ENCODE results near the gene STARD3.

The STARD3 gene

DNA sequence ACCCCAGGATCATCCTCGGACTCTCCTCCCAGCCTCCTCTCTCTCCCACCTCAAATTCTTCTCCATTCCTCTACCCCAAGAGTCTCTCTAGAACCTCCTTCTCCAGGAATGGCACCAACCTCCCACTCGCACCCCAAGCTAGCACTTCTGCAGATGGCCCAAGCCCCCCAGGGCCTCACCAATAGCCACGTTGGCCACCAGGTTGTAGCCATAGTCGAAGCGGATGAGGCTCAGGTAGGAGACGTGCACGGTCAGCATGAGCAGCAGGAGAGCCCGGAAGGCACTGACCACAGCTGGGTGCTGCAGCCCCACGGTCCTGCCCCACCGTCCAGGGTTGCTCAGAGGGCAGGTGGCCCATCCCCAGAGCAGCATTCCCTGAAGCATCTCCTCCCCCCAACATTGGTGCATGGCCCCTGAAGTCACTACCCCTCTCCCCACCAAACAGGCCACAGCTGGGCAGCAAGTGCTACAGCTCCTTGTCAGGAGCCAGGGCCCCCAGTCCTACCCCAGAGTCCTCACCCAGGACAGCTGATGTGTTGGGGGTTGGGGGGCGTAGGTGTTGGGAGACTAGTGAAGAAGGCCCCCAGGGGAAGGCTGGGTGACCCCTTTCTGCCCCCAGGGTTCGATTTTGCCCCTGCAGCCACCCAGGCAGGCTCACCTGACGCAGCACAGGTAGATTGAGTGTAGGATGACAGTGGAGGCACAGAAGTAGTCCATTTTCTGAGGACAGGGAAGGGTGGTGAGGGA lies 36.6 kb downstream of the STARD3 start:
- DNase-seq: no peak

- DNase-seq: no peak
Observed at GRCh38 chr17:39674179-39674578, 37.2 kb downstream of the STARD3 start.

GRCh38 chr17:39674702-39675389 lies 37.9 kb downstream of the STARD3 start:
- DNase-seq: no peak

DNA sequence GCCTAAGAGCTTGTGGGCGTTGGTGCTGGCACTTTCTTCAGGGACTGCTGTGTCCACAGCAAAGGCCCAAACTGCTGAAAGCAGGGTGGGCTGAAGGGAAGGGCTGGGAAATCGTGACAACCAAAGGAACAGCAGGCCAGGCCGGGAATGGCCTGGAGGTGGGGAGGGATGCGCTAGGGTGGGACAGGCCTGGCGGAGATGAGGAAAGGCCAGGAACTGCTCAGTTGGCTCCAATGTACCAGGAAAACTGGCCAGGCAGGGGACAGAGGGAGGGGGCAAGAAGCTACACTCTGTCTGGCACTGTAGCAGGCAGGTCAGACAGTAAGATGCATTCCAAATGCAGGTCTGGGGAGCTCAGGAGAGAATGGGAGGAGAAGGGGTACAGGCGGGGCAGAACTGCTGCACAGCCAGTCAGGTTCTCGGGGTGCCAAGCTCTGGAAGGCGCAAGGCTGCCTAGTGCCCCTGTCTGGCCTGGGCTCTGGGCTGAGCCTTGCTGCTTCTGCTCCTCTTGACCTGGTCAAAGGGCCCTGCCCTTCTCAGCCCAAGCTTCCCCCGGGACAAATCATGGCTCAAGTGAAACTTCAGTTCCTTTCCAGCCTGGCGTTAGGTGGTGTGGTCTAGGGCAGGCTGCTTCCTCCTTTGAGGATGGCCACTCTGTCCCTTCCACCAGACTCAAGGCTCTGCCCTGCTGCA lies 38.6 kb downstream of the STARD3 start:
- DNase-seq: no peak

- DNase-seq: peak; percentile 45
Observed at GRCh38 chr17:39676198-39676819, 39.4 kb downstream of the STARD3 start.

DNA sequence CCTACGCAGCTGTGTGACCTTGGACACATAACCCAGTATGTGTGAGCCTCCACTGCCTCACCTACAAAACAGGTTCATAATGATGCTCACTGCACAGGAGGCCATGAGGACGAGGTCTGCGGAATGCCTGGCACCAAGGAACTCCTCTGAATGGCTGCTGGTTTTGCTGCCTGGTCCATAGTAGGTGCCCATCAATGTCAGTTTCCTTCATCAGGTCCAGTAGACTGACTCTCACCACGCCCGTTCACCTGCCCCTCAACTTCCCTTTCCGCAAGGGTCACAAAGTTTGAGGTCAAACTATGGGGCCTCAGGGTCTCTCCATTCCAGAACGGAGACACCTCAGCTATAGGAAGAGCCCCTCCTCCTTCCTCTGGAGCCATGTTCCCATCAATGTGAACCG lies 40.1 kb downstream of the STARD3 start:
- no peak for DNase-seq

- no peak for DNase-seq
Observed at GRCh38 chr17:39677542-39678339, 40.8 kb downstream of the STARD3 start.

DNA sequence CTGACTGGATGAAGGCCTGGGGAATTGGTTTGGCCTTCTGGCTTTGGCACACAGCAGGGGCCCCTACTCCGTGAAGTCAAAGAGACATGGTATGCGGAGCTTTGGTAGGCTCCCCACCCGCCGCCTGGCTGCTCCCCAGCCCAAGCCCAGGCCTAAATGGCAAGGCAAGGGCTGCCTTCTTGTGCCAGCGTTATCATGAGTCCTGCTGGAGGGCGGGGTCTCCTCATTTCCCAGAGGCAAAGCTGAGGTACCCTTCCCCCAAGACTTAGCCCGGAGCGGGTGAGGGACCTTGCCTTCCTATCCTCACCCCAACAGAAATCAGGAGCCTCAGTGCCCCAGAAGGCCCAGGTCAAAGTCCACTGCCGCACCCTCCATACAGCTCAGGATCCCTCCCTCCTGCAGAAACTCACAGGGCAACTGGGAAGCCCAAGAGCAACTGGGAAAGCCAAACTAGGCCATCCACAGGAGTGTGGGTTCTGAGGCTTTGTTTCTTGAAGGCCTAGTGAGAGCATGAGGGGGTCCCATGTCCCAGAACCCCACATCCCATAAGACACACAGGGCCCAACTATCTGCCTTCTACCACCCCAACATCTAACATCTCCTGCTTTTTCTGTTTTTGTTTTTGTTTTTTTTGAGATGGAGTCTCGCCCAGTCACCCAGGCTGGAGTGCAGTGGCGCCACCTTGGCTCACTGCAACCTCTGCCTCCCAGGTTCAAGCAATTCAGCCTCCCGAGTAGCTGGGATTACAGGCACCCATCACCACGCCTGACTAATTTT lies 41.6 kb downstream of the STARD3 start:
- no peak for DNase-seq

GRCh38 chr17:39679521-39680192 lies 42.7 kb downstream of the STARD3 start:
- DNase-seq: peak; percentile 35

- DNase-seq: no peak
Observed at GRCh38 chr17:39683295-39683939, 46.5 kb downstream of the STARD3 start.

DNA sequence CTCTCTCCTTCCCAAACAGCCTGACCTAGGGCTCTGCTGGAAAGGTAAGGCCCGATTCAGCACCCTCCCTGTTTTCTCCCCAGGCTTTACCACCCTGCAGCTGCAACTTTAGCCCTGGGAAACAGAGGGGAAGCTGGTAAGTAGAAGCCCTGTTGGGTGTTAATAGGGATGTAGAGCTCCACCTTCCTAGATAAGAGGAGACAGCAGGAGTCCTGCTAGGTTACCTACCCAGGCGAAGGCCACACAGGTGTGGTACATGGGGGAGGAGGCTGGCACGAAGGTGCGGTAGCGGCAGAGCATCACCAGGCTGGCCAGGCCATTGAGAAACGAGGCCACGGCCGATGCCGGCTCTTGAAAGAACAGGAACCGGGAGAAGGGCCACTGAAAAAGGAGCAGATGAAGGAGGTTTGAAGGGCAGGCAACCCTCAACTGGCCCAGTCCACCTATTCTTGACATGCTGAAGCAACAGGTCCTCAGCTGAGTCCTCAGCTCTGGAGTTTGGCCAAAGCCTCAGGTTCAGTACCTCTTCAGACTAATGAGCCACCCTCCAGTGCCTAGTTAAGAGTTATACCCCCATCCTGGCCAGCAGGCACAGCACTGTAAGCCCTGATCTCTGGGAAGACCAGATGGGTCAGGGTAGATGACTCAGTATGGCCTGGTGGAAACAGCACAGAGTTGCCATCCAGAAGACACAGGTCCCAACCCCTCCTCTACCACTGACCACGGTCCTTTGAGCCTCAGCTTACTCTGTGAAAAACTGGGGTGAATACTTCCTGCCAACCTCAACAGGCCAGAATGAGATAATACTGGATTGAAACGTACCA lies 47.6 kb downstream of the STARD3 start:
- no peak for DNase-seq

DNA sequence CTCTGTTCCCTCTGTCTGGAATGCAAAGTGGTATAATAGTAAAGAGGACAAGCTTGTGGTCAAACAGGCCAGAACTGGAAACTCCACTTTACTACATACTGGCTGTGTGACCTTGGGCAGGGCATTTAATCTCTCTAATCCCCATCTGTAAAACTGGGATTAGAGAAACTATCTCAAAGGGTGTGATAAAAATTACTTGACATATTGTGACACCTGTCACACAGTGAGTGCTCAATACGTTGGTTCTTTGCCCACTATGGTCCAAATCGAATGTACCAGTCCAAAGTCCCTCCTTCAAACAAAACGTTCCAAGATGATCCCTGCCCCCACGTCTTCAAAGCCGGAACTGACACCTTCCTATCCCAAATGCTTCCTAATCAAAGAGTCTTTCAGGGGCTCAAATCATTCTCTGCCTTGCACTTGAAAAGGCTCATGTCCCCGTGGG lies 50.2 kb downstream of the STARD3 start:
- no peak for DNase-seq

DNA sequence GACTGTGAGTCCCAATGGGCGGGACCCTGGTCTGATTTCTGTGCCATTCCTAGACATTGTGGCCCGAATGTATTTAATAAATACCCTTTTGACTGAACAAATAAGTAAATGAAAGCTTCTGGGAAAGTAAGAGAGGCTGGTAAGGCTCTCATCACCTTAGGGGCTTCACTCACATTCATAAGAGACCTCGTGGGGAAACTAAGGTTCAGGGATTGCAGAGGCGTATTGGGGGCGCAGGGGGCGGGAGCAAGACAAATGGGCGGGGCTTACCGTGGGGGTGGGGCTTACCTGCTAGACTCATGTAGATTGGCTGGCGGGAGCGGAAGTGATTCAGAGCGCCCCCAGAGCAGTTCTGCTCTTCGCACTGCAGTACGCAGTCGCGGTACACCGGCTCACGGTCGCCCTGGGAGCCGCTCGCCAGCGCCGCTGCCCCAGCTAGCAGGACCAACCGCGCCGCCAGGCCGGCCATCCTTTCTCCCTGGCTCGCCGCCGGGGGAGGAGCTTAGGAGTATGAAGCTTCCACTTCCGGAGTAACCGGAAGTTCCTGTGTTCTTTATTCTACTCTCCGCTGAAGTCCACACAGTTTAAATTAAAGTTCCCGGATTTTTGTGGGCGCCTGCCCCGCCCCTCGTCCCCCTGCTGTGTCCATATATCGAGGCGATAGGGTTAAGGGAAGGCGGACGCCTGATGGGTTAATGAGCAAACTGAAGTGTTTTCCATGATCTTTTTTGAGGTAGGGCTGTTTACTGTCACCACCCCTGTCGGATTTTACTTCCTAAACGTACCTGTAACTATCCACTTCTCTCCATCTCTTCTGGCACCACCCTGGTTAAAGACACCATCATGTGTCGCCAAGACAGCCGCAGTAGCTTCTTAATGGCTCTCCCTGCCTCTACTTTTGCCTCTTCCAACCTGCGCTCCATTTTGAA lies 50.9 kb downstream of the STARD3 start, which contains the start of gene PGAP3:
Gene PGAP3 (minus strand): TSS at position 512 of the 929 bp plus-strand sequence. CDS start 43 bp downstream, at position 469.
- peak; percentile 82 for DNase-seq

GRCh38 chr17:39688475-39688835 lies 51.5 kb downstream of the STARD3 start:
- DNase-seq: no peak

DNA sequence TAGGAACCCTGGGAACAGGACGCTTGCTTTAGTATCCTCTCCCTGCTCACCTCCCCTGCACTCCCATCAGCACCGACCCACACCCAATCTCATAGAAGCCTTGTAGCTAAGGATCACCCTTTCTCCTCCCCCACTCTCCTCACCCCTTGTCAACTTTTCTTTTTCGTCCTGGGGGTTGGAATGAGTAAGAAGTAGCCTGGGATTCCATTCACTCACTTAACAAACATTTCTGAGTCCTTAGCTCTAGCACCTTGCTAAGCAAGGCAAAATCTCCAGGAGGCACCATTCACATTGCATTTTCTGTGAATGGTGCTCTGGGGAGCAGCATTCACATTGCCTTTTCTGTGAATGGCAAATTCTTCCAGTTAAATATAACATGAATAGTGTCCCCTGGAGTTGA lies 52.0 kb downstream of the STARD3 start:
- no peak for DNase-seq

DNA sequence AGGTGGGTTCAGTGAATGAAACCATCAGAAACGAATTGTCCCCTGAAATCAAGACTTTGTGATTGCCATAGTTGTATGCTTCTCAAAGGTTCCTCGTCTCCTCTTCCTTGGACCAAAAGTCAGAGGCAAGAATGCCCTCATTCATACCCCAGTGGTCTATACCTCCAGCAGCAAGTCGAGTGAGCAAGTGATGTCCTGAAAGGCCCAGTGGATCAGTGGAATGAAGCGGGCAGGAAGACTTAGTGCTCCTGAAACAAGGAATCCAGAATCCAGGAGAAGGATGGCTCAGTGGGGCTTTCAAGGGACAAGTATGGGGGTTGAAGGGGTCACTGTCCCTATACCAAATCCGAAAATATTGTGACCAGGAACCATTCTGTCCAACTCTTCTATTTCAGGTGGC lies 57.6 kb downstream of the STARD3 start:
- DNase-seq: no peak

GRCh38 chr17:39695089-39695474 lies 58.1 kb downstream of the STARD3 start:
- DNase-seq: no peak

GRCh38 chr17:39696731-39697130 lies 59.8 kb downstream of the STARD3 start:
- no peak for DNase-seq
